CD4-positive, alpha-beta T cell treated with Interferon gamma for 1 hour (primary cell): ENCODE data around the gene CAMK2A.

Experiments used
- DNase-seq: peaks from one replicate; pipeline ENCODE4 v3.0.0-alpha.2; 2020

The CAMK2A gene

DNA sequence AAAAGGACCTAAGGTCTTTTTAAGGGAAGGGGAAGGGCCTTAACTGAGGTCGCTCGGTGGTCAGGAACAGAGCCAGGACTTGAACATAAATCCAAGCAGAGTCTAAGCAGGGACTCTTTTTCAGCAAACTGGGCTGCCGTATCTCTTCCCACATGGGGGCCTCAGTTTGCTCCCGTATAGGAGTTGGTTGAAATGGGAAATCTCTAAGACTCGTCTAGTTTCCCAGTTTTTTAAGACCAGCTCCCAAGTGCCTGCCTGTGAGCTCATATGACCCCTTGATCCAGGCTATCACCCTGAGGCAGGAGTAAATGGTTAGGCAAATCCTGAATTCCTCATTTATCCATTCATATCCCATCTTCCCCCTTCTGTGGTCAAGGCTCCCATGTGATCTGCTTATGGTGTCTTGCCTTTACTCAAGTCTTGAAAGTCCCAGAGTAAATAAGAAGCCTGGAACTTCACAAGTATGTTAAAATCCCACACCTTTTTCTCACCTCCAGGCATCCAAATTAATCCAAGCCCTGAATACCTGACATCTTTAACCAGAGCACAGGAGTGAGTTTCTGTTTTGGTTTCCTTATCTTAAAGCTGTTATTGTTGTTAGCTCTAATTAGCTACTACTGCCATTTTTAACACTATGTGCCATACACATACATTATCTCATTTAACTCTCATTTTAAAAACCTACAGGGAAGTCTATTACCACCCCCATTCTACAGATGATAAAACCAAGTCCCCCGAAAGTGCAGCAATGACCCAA is 10.2 kb upstream of the CAMK2A start:
- DNase-seq = no peak

DNA sequence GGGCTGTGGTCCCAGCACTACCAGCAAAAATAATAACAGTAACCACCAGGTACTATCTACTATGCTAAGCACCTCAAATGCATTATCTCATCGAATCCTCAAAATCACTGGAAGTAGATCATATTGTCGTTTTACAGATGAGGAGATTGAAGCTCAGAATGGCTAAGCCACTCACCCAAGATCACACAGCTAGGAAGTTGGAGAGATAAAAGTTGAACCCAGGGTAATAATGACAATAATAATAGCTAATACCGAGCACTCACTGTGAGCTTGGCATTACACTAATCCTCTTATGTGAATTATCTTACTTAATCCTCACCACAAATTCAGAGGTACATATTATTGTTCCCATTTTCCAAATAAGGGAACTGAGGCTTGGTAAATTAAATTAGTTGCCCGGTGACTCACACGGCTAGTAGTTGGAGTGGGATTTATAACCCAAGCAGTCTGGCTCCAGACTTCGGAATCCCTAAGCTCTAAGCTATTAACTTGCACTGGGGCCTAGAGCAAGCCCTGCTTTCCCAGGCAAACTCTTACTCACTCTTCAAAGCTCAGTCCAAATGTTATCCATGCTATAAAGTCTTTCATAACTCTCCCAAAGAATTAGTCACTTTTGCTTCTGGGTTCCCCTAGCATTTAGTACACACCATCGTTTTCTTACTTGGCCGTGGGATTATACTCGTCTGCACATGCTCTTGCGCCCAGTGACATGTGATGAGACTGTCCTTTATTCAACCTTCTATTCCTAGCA is 9.3 kb upstream of the CAMK2A start:
- DNase-seq = no peak

DNA sequence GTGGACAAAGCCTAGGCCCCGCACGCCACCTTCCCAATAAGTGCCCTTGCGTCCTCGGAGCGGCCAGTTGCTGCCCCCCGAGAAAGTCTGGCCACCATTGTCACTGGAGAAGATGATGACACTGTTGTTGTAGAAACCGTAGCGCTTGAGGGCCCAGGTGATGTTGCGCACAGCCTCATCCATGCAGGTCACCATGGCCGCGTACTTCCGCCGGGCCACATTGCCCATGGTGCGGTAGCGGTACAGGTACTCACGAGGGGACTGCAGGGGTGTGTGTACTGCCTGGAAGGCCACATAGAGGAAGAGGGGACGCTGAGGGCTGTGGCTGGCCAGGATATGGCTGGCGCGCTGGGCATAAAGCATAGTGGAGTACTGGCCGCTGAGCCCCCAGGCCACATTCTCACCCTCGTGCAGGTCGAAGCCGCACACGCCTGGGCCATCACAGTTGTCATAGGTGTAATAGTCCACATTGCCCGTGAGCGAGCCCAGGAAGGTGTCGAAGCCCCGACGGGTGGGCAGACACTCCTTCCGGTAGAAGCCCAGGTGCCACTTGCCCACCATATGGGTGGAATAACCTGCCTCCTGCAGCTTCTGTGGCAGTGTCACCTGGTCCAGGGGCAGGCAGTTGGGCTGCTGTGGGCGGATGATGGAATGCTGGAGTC is 8.5 kb upstream of the CAMK2A start:
- no peak for DNase-seq

DNA sequence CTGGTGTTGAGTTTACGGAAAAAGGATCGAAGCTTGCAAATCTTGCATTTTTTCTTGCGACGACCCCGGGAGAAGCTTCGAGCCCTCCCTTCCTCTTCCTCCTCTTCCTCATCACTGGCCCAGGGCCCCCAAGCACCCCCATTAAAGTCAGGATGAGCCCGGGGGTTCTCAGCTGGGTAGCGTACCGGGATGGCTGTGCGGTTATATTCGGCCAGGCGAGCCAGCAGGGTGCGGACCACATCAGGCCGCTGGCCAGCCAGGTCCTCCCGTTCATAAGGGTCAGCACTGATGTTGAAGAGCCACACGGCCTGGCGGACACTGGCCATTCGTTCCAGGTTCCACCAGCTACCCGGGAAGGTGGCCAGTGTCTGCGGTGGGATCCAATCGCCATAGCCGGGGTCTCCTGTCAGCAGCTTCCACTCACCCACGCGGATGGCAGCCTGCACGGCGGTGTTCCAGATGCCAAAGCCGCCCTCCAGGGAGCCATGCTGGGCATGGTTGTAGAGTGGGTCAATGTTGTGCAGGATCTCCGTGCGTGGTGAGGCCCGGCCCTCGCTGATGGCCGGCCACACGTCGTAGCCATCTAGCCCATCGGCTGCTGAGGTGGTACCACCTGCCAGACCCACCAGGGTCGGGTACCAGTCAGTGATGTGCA is 7.8 kb upstream of the CAMK2A start:
- DNase-seq = no peak

DNA sequence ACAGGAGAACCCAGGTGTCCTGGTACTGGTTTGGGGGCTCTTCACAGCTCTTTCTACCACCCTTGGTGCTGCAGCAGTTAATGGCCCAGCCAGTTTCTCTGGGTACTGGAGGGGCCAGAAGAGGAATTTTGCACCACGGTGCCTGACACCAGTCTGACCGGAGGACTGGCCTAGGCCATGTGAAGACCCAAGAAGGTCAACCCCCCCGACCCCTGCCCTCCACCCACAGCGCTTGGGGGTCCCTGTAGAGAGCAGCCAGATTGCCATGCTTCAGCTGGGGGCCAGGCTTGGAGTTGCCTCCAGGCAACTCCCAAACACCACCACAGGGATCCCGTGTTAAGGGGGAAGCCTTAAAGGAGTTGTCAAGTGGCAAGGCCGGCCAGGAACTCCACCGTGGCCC is 6.9 kb upstream of the CAMK2A start:
- no peak for DNase-seq

DNA sequence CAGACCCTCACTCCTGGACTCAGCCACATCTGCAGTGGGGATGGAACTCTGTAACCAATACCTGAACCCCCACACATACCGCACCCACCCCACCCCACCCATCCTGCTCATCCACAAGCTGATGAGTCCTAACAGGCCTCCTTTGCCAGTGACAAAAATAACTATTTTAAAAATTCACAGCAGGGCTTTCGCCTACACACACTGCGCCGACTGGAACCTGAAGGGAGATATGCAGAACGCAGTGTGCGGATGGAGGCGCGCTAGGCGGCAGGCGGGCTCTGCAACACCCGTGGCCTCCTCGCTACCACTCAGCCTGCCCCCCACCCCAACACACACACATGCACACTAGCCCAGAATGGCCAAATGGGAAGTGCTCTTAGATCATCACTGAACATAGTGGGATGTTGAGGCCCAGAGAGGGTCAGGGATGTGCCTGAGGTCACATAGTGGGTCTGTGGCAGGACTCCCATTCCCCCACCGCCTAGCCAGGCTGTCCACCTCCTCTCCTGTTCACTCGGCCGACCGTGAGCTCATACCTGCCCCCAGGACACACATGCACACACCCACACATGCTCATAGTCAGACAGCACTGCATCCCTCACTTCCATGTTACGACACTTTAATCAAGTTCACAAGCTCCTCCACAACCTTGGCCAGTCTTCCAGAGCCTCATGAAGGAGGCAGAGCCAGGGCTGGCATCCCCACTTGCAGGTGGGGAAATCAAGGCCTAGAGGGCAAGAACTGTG is 6.3 kb upstream of the CAMK2A start:
- DNase-seq = no peak

DNA sequence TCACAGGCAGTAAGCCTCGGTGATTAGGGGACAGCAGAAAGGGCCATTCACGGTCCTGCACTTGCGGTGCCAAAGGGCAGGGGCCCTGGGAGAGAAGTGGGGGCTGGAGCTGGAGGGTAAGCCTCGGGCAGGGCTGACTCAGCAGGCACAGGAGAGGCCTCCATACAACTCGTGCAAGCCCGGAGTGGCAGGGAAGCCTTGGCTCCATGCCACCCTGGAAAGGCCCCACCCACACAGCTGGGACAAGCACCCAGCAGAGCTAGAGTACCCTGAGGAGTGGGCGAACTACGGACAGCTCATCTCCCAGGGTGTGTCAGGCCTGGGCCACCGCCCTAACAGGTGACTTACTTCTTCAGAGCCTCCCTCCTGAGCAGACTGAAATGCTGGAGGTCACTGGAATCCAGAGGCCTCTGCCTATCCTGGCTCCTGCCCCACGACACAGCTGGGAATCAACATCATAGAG is 5.6 kb upstream of the CAMK2A start:
- DNase-seq = no peak

DNA sequence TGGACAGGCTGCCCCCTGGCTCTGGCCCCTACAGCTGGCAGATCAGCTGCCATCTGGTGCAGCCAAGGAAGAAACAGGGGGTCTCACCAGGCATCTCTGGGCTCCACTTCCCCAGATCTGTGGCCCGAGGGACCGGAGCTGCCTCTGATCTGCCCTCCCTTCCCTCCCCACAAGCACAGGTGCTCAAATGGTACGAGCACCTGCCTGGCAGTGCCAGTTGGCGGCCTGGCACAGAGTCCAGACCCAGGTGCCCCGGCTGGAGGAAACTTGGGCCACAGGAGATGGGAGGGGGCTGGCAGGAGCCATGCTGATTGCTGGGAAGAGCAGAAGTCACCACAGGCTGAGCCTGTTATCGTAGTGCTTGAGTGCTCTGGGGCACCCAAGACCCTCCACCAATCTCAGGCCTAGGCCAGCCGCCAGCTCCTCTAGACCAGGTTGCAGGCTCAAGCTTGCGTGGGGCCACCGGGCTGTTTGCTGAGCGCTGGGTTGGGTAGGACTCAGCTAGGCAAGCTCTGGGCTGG is 5.0 kb upstream of the CAMK2A start:
- no peak for DNase-seq

DNA sequence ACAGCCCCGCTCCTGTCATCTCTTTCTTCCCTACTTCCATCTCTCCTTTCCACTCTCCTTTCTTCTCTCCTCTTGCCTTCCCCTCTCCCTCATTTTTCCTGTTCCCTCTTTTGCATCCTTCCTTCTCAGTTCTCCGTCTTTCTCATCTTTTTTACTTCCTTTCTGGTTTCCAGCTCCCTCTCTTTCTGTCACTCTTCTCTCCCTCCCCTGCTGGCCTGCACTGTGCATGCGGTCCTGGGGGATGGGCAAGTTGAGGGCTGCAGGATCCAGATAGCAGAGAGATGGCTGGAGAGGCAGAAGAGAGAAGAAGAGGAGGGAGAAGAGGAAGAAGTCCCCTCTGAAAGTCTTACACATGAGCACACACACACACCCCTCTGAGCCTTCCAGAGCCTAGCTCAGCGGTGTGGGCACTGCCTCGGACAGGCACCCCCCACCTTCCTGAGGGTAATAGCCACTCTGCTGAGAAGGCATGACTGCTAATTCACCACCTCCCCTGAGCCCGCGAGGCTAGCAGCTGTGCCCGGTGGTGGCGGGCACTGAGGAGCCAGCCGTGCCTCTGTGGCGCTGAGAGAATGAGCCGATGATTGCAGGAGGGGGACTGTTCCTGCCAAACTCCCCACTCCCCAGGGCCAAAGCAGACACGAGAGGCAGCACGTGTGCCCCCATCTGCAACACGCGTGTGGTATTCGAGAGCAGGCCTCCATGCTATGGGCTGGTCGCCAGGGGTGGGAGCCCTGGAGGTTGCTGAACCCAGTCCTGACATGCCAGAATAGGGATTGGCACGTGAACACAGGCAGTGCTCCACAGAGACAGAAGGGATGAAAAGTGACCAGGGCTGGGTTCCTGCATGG is 3.7 kb upstream of the CAMK2A start:
- DNase-seq = no peak

DNA sequence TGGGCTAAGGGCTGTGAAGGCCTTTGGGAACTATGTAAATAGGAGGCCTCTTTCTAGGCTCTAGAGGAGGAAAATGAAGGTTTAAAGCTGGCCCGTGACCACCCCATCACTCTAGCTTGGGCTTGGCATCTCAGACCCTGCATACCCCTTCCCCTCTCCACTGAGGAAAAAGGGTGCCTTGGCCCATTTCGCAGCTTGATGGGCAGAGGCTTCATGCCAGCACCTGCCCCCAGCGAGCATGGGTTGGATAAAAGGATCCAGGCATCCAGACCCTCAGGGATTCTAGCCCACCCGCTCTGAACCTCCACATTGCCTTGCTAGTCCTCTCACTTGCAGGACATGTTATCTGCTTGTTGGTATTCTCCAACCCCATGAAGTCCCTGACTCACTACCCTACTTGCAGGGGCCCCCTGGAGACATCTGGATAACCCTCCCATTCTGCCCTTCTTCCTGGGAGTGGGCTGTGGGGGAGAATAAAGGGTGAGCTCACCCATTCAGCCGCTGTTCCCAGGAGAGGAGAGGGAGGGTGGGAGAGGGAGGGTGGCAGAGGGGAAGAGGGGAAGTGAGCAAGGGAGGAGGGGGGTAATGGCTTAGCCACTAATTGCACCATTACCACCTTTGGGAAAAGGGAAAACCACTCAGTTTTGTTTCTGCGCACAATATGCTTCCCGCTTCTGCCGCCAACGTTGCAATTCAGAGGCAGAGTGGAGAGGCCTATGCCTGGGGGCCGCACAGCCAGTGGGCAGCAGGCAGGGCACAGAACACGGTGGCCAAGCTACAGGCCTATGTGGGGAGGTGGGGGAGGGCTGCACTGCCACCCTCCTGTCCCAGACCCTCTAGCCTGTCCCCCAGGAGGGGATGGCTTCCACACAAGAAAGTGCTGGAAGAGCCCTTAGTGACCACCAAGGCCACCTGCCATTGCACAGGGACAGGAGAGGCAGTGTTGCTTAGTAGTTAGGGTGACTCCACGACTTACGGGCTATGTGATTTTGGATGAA is 2.1 kb upstream of the CAMK2A start:
- DNase-seq = no peak

DNA sequence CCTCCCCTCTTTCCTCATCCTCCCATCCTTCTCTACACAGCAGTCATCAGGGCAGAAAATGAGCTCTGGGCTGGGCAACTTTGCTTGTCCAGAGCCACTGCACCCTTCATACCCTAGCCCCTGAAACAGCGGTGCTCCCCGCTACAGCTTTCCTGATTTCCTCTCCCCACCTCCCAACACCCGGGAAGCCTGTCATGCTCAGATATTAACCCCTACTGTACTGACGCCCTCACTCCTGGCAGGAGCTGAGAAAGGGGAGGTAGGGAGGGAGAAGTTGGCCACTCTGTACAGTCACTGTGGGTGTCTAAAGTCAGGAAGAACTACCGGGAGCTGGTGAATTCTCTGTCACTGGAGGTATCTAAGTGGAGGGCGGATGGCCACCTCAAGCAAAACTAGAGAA is 782 bp downstream of the CAMK2A start:
- DNase-seq = no peak

DNA sequence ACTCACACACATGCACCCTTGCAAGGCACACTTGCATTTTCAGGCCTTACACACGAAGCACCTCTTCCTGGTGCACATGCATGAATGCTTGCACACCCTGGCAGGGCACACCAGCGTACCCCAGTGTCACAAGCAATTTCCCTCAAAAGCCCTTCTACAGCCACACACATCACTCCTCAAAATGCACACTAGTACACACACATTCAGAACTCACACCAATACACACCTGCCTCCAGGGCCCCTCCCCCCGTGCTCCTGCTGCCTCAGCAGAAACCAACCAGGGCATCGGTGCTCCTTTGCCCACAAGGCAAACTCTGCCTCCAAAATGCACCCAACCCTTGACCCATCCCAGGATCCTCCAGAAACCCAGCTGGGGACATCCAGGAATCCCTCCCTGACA is 1.2 kb downstream of the CAMK2A start:
- DNase-seq = no peak

DNA sequence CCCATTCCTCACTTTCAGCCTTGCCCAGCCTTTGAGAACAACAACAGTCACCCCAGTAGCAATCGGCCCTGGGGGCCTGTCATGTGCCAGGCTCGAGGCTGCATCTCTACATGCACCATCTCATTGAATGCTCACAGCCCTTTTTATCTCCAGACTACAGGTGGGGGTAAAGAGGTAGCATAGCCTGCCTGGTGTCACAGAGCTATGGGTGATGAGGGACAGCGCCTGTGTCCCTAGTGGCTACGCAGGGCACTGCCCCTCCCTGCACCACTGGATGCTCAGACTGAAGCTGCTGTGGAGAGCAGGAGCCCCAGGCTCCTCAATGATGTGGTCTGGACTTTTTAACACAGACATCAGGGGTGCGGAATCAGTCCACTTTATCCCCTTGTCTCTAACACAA is 2.8 kb downstream of the CAMK2A start:
- no peak for DNase-seq

DNA sequence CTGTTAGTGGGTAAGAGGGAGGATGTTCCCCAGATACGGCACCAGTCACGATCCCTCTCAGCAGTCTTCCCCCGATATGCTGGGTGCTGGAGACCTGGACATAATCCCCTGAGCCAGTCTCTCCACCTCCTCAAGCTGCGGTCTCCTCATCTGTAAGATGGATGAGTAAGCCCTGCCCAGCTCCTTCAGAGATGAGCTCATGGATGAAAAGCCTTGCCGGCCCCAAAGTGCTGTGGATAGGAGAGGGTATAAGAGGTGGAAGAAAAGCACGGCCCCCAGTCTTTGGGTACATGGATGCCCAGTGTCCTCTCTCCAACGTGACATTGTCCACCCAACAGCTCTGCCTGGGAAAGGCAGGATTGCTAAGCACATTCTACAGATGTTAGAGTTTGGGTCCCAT is 4.5 kb downstream of the CAMK2A start:
- DNase-seq = no peak

DNA sequence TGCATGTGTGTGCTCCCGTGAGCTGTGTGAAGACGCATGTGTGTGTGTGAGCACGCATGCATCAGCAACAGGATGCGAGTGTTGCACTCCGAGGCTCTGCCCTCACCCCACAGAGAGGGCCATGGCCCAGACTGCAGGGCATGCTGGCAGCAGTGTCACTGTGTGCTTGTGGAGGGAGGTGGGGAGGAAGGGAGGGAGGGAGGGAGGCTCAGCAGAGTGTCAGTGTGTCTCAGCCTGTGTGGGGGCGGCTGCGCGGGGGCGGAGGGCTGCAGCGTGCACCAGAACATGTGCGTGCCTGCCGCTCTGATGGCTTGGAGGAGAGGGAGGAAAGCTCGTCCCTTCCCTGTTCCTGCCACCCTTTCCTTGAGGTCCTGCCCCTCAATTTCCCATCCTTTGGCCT is 5.3 kb downstream of the CAMK2A start:
- DNase-seq = no peak

DNA sequence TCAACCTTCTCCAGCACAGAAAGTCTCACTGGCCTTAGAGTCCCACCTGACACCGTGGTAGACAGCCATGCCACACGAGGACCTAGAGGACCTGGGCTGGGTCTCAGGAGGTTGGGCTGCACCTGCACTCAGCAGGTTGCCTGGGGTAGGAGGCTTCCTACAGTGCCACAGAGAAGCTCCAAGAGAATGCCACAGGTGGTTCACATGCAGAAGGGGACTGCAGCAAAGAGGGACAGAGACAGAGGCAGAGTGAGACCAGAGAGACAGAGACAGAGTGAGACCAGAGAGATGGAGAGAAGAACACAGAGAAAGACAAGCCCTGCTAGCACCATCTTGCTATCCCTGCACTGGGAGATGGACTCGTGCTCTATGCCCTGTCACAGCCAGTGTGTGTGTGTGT is 5.7 kb downstream of the CAMK2A start:
- no peak for DNase-seq

DNA sequence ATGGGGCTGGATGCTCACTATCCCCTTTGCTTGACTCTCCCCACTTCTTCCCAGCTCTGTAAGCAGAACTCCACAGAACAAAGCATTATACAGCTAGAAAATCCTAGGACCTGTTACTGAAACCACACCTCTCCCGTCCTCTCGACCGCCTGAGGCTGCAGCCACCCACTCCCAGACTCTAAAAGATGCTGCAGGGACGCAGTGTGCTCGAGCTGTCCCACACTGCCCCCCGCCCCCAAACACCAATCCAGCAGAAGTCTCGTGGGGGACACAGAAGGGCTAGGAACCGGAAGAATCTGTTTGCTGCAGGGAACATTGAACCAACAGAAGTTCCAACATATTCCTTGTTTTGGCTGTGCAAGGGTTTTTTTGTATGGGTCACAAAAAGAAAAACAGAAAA is 7.6 kb downstream of the CAMK2A start:
- DNase-seq = no peak

DNA sequence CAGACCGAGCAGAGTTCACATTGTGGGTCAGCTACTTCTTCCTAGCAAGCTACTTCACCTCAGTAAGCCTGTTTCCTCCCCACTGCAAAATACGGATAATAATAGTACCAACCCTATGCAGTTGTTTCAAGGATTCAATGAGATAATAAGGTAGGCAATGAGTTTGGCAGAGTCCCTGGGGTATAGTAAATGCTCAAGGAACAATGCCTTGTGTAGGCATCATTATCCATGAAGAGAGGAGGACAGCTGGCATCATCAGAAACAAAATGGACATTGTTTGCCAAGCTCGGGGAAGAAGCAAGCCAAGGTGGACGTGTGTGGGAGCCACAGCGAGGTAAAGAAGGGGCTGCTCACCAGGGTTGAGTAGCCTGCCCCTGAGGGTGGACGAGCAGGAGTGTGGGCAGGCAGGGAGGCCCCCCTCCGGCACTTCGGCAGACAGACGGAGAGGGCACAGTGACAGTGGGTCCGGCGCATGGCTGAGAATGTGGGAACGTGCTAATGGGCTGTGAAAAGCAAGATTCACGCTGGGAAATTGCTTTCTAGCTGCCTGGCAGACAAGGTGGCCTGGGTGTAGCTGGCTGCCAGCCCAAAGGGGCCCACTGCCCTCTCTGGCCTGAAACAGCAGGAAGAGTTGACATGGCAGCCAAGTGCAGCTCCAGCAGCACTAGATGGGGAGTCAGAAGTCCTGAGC is 10.1 kb downstream of the CAMK2A start:
- no peak for DNase-seq

DNA sequence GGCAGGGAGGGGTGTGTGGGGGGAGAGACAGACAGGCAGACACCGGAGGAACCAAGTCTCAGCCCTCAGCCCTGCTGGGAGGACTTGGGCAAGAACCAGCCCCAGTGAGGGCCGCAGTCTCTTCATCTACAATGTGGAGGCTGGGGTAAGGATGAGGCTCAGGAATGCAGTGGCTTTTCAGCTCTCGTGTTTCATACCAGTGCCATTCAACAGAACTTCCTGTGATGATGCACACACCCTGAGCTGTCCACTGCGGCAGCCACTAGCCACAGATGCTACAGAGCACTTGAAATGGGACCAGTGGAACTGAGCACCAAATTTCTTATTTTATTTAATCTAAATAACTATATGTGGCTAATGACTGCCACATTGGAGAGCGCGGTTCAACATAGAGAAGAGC is 10.7 kb downstream of the CAMK2A start:
- DNase-seq = no peak
